HepG2 (cell line): ENCODE data around the gene SMYD4.

ENCODE experiments used
- BRCA1 ChIP-seq: sonication (generic); formaldehyde crosslinking; IDR thresholded peaks from 2 replicates; pipeline ENCODE4 v1.4.0; 2020; ENCODE audit warnings: missing genetic modification reagents
- CHD2 ChIP-seq: IDR thresholded peaks from 2 replicates; pipeline ENCODE4 v1.6.1; 2011; ENCODE audit warnings: low read depth, low read length, improper control_type of control experiment
- ELK4 ChIP-seq: sonication (generic); formaldehyde crosslinking; IDR thresholded peaks from 2 replicates; pipeline ENCODE4 v1.9.0; 2021; ENCODE audit warnings: missing genetic modification reagents, borderline replicate concordance
- KLF9 ChIP-seq: IDR thresholded peaks from 2 replicates; pipeline ENCODE4 v1.6.1; 2016; ENCODE audit warnings: low read depth
- MAFK ChIP-seq, 2 experiments: IDR thresholded peaks in 1 of 2; conservative IDR thresholded peaks in 1 of 2; 2 replicates each; pipeline ENCODE4 v1.6.1; 2011; ENCODE audit warnings: improper control_type of control experiment in 2 of 2, low read length in 2 of 2
- MAX ChIP-seq: IDR thresholded peaks from 2 replicates; pipeline ENCODE4 v1.6.1; 2012; ENCODE audit warnings: inconsistent platforms
- POLR2A ChIP-seq, 2 experiments: IDR thresholded peaks; 2 replicates each; pipeline ENCODE4 v1.6.1; 2011; ENCODE audit warnings: low read depth in 2 of 2, low read length in 2 of 2, mild to moderate bottlenecking in 1 of 2, moderate library complexity in 1 of 2; ENCODE audit not compliant: insufficient read depth in 1 of 2
- SP2 ChIP-seq: sonication (generic); formaldehyde crosslinking; IDR thresholded peaks from 2 replicates; pipeline ENCODE4 v1.5.1; 2020; ENCODE audit warnings: mild to moderate bottlenecking, missing genetic modification reagents
- ZNF207 ChIP-seq: fragments of 450-650 bp; IDR thresholded peaks from 2 replicates; pipeline ENCODE4 v1.6.1; 2016; ENCODE audit warnings: antibody characterized with exemption, borderline replicate concordance
- TF ChIP-seq, protein P1 (sequence below): IDR thresholded peaks from 2 replicates; pipeline ENCODE4 v1.6.1; 2012; ENCODE audit warnings: low read length, improper control_type of control experiment

DNA sequence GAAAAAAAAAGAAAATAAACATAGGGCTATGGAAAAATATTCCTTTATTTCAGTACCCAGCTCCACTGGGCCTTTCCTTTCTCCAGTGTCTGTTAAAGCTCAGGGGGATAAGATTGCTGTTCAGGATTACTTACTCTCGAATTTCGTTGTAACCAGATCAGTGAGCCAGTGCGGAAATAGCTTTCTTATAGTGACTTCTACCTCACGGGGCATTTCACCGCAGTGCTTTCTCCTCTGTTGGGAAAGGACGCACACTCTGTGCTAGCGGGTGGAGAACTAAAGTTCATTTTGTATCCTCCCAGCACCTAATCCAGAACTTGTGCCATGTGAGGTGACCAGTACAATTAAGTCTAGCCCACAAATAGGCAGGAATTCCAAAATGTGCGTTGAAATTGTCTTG is 38.4 kb upstream of the SMYD4 start:
- TF ChIP-seq, protein P1, sequence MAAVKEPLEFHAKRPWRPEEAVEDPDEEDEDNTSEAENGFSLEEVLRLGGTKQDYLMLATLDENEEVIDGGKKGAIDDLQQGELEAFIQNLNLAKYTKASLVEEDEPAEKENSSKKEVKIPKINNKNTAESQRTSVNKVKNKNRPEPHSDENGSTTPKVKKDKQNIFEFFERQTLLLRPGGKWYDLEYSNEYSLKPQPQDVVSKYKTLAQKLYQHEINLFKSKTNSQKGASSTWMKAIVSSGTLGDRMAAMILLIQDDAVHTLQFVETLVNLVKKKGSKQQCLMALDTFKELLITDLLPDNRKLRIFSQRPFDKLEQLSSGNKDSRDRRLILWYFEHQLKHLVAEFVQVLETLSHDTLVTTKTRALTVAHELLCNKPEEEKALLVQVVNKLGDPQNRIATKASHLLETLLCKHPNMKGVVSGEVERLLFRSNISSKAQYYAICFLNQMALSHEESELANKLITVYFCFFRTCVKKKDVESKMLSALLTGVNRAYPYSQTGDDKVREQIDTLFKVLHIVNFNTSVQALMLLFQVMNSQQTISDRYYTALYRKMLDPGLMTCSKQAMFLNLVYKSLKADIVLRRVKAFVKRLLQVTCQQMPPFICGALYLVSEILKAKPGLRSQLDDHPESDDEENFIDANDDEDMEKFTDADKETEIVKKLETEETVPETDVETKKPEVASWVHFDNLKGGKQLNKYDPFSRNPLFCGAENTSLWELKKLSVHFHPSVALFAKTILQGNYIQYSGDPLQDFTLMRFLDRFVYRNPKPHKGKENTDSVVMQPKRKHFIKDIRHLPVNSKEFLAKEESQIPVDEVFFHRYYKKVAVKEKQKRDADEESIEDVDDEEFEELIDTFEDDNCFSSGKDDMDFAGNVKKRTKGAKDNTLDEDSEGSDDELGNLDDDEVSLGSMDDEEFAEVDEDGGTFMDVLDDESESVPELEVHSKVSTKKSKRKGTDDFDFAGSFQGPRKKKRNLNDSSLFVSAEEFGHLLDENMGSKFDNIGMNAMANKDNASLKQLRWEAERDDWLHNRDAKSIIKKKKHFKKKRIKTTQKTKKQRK, result no peak
- TF ChIP-seq BRCA1 (no peak), SP2 (no peak), ELK4 (CRISPR knock-in tag) (no peak), ZNF207 (no peak), CHD2 (no peak), MAX (no peak), POLR2A (IDR thresholded peaks at IDR 0.05; ENCODE audit: insufficient read depth in 1 of 2, low read depth in 2 of 2, low read length in 2 of 2) (no peak), KLF9 (no peak), MAFK (conservative IDR thresholded peaks at IDR 0.05 in 1 of 2, IDR thresholded peaks at IDR 0.05 in 1 of 2; ENCODE audit: low read length in 2 of 2) (no peak)
